Astrocyte (in vitro differentiated cells and primary cell): ENCODE results near the gene LYRM4. TPM values are rescaled to one million over a fixed set of nuclear protein-coding genes. Genes with fewer than 3 reads are reported as not detected.

Source experiments
- DNase-seq: peaks from one replicate; pipeline ENCODE4 v3.0.0-alpha.2; 2010; ENCODE audit warnings: low read depth
- FAIRE-seq: peaks from 2 replicates; lab custom pipeline; 2011; peaks lifted over from hg19 to GRCh38; lab: Jason Lieb, UNC
- H2AFZ ChIP-seq: 2 replicates; pipeline ENCODE4 v1.6.0; 2012; ENCODE audit warnings: low read depth, low read length, inconsistent platforms
- H3K27ac ChIP-seq: 2 replicates; pipeline ENCODE4 v1.5.1; 2011; ENCODE audit warnings: low read depth, low read length, inconsistent platforms
- H3K27me3 ChIP-seq: 2 replicates; pipeline ENCODE4 v1.6.0; 2011; ENCODE audit warnings: low read length, inconsistent platforms; ENCODE audit not compliant: insufficient read depth
- H3K36me3 ChIP-seq: 2 replicates; pipeline ENCODE4 v1.5.1; 2011; ENCODE audit warnings: low read length, inconsistent platforms; ENCODE audit not compliant: insufficient read depth
- H3K4me1 ChIP-seq: 2 replicates; pipeline ENCODE4 v1.5.1; 2011; ENCODE audit warnings: low read length, inconsistent platforms; ENCODE audit not compliant: insufficient read depth
- H3K4me2 ChIP-seq: 2 replicates; pipeline ENCODE4 v1.6.0; 2012; ENCODE audit warnings: low read length, inconsistent platforms
- H3K4me3 ChIP-seq: 2 replicates; pipeline ENCODE4 v1.5.1; 2011; ENCODE audit warnings: low read depth, mild to moderate bottlenecking, low read length, inconsistent platforms; ENCODE audit not compliant: insufficient read depth
- H3K79me2 ChIP-seq: 2 replicates; pipeline ENCODE4 v1.6.0; 2012; ENCODE audit warnings: mild to moderate bottlenecking, low read length, inconsistent platforms; ENCODE audit not compliant: insufficient read depth
- H3K9ac ChIP-seq: 2 replicates; pipeline ENCODE4 v1.6.0; 2012; ENCODE audit warnings: mild to moderate bottlenecking, low read length, inconsistent platforms
- H3K9me3 ChIP-seq: 2 replicates; pipeline ENCODE4 v1.5.1; 2012; ENCODE audit warnings: low read depth, mild to moderate bottlenecking, low read length, inconsistent platforms; ENCODE audit not compliant: insufficient read depth
- H4K20me1 ChIP-seq: 2 replicates; pipeline ENCODE4 v1.6.0; 2012; ENCODE audit warnings: low read length, inconsistent platforms; ENCODE audit not compliant: insufficient read depth
- H3K27ac Mint-ChIP-seq: one replicate; pipeline ENCODE4 v1.8.0; 2021; ENCODE audit warnings: mild to moderate bottlenecking, mixed read lengths; ENCODE audit not compliant: unreplicated experiment
- H3K27me3 Mint-ChIP-seq: one replicate; pipeline ENCODE4 v1.8.0; 2021; ENCODE audit warnings: low read depth, mixed read lengths; ENCODE audit not compliant: unreplicated experiment
- H3K36me3 Mint-ChIP-seq: one replicate; pipeline ENCODE4 v1.8.0; 2021; ENCODE audit warnings: low read depth, mixed read lengths; ENCODE audit not compliant: unreplicated experiment
- H3K4me1 Mint-ChIP-seq: one replicate; pipeline ENCODE4 v1.8.0; 2021; ENCODE audit warnings: low read depth, mixed read lengths; ENCODE audit not compliant: unreplicated experiment
- H3K4me3 Mint-ChIP-seq: one replicate; pipeline ENCODE4 v1.8.0; 2021; ENCODE audit warnings: mild to moderate bottlenecking, moderate library complexity, mixed read lengths; ENCODE audit not compliant: unreplicated experiment
- H3K9me3 Mint-ChIP-seq: one replicate; pipeline ENCODE4 v1.8.0; 2021; ENCODE audit warnings: mild to moderate bottlenecking, mixed read lengths; ENCODE audit not compliant: unreplicated experiment
- CTCF ChIP-seq: IDR thresholded peaks from 2 replicates; pipeline ENCODE4 v1.5.1; 2011; ENCODE audit warnings: low read depth, mild to moderate bottlenecking, inconsistent platforms, low read length, moderate library complexity; ENCODE audit not compliant: insufficient read depth
- EZH2 ChIP-seq: IDR thresholded peaks from 2 replicates; pipeline ENCODE4 v1.6.1; 2012; ENCODE audit warnings: mild to moderate bottlenecking, low read length, inconsistent platforms; ENCODE audit not compliant: insufficient read depth
- total RNA-seq: library from RNA; stranded (reverse); gene quantifications from 2 replicates; pipeline ENCODE4 v1.2.1, GENCODE V29; 2021

Gene LYRM4
- total RNA-seq, 1 donor from 2014 or later = 39.1 TPM

- no peaks in the 10 kb centered on the region for H3K9me3 Mint-ChIP-seq
- H3K79me2 ChIP-seq = peaks cover 8% of the 10 kb centered on the region
- no peak for TF ChIP-seq EZH2
- no peak for TF ChIP-seq CTCF
- H3K4me3 ChIP-seq = no peak overlapping the region
- no peaks in the 10 kb centered on the region for H3K36me3 ChIP-seq
- no peak overlapping the region for H2AFZ ChIP-seq
- H3K27me3 Mint-ChIP-seq = no peaks in the 10 kb centered on the region
- peaks cover 2% of the 10 kb centered on the region for H3K4me1 Mint-ChIP-seq
- no peak overlapping the region for H3K27ac Mint-ChIP-seq
- H3K36me3 Mint-ChIP-seq = no peaks in the 10 kb centered on the region
- H3K9me3 ChIP-seq = no peaks in the 10 kb centered on the region
- H3K27me3 ChIP-seq = no peaks in the 10 kb centered on the region
- no peak overlapping the region for H3K4me3 Mint-ChIP-seq
- H3K4me2 ChIP-seq = no peak overlapping the region
- H4K20me1 ChIP-seq = peaks cover 28% of the 10 kb centered on the region
- no peak overlapping the region for H3K27ac ChIP-seq
- DNase-seq = no peak
- no peak for FAIRE-seq
- H3K4me1 ChIP-seq = peaks cover 2% of the 10 kb centered on the region
- no peak overlapping the region for H3K9ac ChIP-seq
Observed at GRCh38 chr6:5278565-5279120, 17.9 kb upstream of the LYRM4 start.

GRCh38 chr6:5278047-5278446, 17.3 kb upstream of the LYRM4 start:
- H3K4me3 ChIP-seq = no peak overlapping the region
- H3K27me3 ChIP-seq = no peaks in the 10 kb centered on the region
- FAIRE-seq (no peak), DNase-seq (no peak)
- H3K27ac ChIP-seq = no peak overlapping the region
- Mint-ChIP-seq H3K9me3 (no peaks in the 10 kb centered on the region), H3K36me3 (no peaks in the 10 kb centered on the region), H3K4me1 (peaks cover 2% of the 10 kb centered on the region), H3K27ac (no peak overlapping the region), H3K4me3 (no peak overlapping the region), H3K27me3 (no peaks in the 10 kb centered on the region)
- H3K79me2 ChIP-seq = peaks cover 8% of the 10 kb centered on the region
- peaks cover 2% of the 10 kb centered on the region for H3K4me1 ChIP-seq
- no peaks in the 10 kb centered on the region for H3K9me3 ChIP-seq
- H3K36me3 ChIP-seq = no peaks in the 10 kb centered on the region
- H3K4me2 ChIP-seq = no peak overlapping the region
- TF ChIP-seq CTCF (no peak), EZH2 (no peak)
- peaks cover 26% of the 10 kb centered on the region for H4K20me1 ChIP-seq
- no peak overlapping the region for H2AFZ ChIP-seq
- H3K9ac ChIP-seq = no peak overlapping the region

- H3K4me1 Mint-ChIP-seq = peaks cover 2% of the 10 kb centered on the region
- Histone ChIP-seq H3K9me3 (no peaks in the 10 kb centered on the region), H3K27ac (no peak overlapping the region), H3K27me3 (no peaks in the 10 kb centered on the region), H3K9ac (no peak overlapping the region), H3K4me2 (no peak overlapping the region), H3K79me2 (peaks cover 8% of the 10 kb centered on the region), H4K20me1 (peaks cover 27% of the 10 kb centered on the region), H3K4me3 (no peak overlapping the region), H3K4me1 (peaks cover 2% of the 10 kb centered on the region), H2AFZ (no peak overlapping the region), H3K36me3 (no peaks in the 10 kb centered on the region)
- FAIRE-seq (no peak), DNase-seq (no peak)
- H3K4me3 Mint-ChIP-seq = no peak overlapping the region
- no peak overlapping the region for H3K27ac Mint-ChIP-seq
- no peaks in the 10 kb centered on the region for H3K9me3 Mint-ChIP-seq
- H3K27me3 Mint-ChIP-seq = no peaks in the 10 kb centered on the region
- no peaks in the 10 kb centered on the region for H3K36me3 Mint-ChIP-seq
- TF ChIP-seq CTCF = no peak
- TF ChIP-seq EZH2 = no peak
Observed at GRCh38 chr6:5277589-5277988, 16.8 kb upstream of the LYRM4 start.
